ENCODE measurements around the gene SUV39H1.
A peak's percentile ranks its signal among the peaks of the same experiment; 100 is the strongest.

Gene SUV39H1

GRCh38 chrX:48715072-48715471 is 18.5 kb downstream of the SUV39H1 start:
- no peak for DNase-seq

- no peak for DNase-seq
These were observed 19.5 kb downstream of the SUV39H1 start for GRCh38 chrX:48715876-48716502.

- DNase-seq, result no peak
These were observed 23.4 kb downstream of the SUV39H1 start for GRCh38 chrX:48719958-48720357.

- no peak for DNase-seq
These were observed 24.2 kb downstream of the SUV39H1 start for GRCh38 chrX:48720577-48721250.

- DNase-seq, result no peak
These were observed 25.4 kb downstream of the SUV39H1 start for GRCh38 chrX:48721916-48722315.

- DNase-seq, result no peak
These were observed 30.1 kb downstream of the SUV39H1 start for GRCh38 chrX:48726596-48726995.

DNA sequence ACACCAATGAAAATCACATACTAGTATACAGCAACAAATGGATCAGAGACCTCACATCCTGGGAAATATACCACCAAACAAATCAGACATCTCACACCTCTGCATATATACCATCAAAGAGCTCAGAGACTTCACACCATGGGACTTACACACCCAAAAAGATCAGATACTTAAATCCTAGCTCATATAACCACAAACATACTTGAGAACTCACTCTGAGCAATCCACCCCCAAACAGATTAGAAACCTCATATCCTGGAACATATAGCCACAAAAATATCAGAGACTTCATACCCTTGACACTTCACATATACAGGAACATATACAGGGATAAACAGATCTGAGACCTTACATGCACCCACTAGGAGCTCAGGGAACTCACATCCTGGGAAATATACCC is 32.1 kb downstream of the SUV39H1 start:
- no peak for DNase-seq

GRCh38 chrX:48736303-48736702 is 39.8 kb downstream of the SUV39H1 start:
- no peak for DNase-seq

DNA sequence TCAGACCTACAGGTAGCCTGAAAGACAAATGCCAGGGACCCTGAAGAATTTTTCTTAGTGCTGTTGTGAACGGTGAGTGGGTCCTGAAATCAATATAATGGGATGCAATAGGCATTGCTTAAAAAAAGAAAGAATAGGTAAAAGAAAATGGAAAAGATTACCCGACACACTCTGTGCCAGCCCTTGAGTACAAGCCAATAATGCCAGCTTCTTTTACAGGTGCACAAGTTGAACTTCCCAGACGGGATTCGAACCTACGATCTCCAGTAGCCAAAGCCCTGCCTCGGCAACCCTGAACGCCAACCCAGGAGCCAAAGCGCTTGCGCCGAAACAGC is 40.3 kb downstream of the SUV39H1 start:
- no peak for DNase-seq

GRCh38 chrX:48737213-48737938 is 40.8 kb downstream of the SUV39H1 start:
- peak; percentile 90 for DNase-seq

DNA sequence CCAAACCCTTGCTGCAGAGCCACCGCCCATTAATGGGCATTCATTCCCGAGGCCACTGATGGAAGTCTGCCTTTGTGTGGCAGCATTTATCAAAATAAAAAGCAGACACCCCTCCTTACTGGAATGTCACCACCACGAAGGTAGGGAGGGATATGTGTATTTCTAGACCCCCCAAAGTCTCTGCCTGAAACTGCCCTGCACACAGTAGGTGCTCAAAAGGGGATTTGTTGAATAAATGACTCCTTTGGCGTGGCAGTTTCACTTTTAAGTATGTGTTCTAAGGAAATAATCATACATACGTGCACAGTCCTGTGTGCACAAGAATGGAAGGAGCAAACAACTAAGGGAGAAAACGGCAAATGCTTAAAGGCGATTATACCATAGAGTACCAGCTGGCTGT is 41.4 kb downstream of the SUV39H1 start:
- no peak for DNase-seq

DNA sequence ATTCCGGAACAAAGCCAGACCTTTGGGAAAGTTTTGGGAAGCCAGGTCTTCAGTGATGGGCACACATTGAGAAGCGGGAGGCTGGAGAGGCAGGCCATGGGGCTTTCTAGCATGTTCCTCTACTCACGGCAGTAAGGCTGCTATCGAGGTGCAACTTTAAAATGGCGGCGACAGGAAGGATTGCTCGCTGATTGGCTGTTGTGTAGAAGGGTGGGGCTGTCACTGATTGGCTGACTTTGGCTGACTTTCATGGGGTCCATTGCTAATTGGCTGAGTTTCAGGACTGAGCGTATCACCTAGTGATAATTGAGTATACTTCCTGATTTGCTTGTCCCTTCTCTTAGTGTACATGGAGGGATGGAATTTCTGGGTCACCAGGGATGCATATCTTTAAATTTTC is 45.3 kb downstream of the SUV39H1 start:
- DNase-seq, result no peak

- DNase-seq, result no peak
These were observed 48.7 kb downstream of the SUV39H1 start for GRCh38 chrX:48745222-48745621.

DNA sequence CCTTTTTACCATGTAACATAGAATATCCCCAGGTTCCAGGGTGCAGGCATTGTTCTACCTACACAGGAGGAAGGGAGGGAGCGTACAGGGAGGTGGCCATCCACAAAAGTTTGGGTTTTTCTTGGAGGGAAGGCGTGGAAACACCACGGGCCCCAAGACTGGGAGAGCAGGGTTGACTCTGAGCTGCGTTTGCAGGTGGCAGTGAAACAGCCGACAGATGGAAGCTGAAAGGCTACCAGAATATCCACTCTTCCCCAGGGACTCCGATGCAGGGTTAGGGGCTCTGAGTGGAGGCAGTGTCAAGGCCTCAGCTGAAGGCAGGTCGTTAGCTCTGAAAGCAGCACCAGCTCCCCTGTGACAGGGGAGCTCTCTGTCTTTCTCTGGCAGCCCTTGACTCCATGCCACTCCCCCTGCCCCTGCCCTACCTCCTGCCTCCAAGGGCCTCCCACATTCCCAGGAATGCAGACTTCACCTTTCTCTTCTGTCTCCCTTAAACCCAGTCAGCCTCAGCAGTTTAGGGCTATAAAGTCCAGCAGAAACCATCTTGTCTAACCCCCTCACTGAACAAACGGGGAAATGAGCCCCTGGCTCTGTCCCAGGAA is 51.0 kb downstream of the SUV39H1 start:
- DNase-seq, result no peak

DNA sequence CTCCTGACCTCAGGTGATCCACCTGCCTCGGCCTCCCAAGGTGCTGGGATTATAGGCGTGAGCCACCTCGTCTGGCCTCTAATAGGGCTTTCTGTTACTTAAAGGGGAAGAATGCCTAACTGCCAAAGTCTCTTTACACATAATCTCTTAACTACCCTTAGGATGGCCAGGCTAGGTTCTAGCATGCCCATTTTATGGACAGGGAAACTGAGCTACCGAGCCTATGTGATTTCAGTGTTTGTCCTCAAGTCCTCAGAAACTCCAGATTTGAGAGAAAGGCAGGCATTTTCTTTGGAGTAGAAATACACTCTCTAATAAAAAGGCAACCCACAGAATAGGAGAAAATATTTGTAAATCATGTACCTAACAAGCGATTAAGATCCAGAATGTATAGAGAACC is 52.6 kb downstream of the SUV39H1 start:
- no peak for DNase-seq

DNA sequence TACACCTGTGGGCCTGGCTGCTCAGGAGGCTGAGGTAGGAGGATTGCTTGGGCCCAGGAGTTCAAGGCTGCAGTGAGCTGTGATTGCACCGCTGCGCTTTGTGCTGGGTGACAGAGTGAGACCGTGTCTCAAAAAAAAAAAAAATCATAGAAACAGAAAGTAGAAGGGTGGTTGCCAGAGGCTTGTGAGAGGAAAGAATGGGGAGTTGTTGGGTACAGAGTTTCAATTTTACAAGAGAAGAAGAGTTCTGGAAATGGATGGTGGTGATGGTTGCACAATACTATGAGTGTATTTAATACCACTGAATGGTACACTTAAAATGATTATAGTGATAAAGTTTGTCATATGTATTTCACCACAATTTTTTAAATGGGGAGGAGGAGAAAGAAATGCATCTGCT is 54.8 kb downstream of the SUV39H1 start:
- no peak for DNase-seq

DNA sequence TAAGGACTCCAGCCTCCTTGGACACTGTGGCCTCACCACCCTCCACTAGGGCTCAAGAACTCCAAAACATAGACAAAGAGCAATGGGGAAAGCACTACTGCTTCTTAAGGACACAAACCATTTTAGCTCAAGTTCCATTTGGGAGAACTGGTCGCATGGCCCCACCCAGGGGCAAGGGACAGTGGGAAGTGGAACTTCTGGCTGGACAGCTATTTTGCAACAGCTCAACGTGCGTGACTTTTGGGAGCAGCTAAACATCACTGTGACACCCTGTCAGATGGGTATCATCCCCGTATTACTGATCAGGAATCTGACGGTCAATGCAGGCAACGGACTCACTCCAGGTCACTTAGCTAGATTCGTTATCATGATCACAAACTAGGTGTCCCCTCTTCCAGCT is 56.0 kb downstream of the SUV39H1 start:
- DNase-seq, result no peak

GRCh38 chrX:48753708-48754228 is 57.2 kb downstream of the SUV39H1 start:
- DNase-seq, result no peak

DNA sequence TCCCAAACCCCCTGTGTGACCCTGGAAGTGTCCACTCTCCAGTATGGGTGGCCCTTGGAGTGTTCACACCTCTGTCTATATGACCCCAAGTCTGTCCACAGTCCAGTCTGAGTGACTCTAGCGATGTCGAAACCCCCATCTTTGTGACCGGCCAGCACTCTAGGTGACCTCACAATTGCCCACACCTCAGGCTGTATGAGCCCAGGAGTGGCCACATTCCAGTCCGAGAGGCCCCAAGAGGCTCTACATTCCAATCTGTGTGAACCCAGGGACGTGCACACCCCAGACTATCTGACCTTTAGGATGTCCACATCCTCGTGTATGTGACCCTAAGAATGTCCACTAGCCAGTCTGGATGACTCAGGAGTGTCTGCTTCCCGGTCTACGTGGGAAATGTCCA is 57.7 kb downstream of the SUV39H1 start:
- no peak for DNase-seq

Measured in GF-D8 (cell line).